ENCODE data around the gene POM121C. TPM values are rescaled to one million over a fixed set of nuclear protein-coding genes. Genes with fewer than 3 reads are reported as not detected.
"Not testable (repeated sequence)": the region's sequence is repeated elsewhere in the genome, so short reads cannot be mapped to it uniquely, and the experiment has no call there.

Gene POM121C
- total RNA-seq, 3 donors from 2014 or later, result 11.4 to 19.0 (median 16.1) TPM

- intact Hi-C loops (cut with DNase I; ENCODE audit: low total_unique reads); H3K27ac ChIP-seq; H3K4me1 ChIP-seq; H3K9me3 ChIP-seq; H3K27me3 ChIP-seq; H3K36me3 ChIP-seq: not testable (repeated sequence)
- peak overlapping the region; percentile 38 to 64 (median 45) for H3K4me3 ChIP-seq
- DNase-seq (ENCODE audit: low spot score in 2 of 2), result peak in 1 of 2 donors; percentile 3
Measured at GRCh38 chr7:75409880-75410822, 75.9 kb downstream of the POM121C start.

- H3K9me3 ChIP-seq; H3K36me3 ChIP-seq; H3K27ac ChIP-seq; DNase-seq (ENCODE audit: low spot score in 2 of 2); intact Hi-C loops (cut with DNase I; ENCODE audit: low total_unique reads); H3K4me1 ChIP-seq; H3K4me3 ChIP-seq; H3K27me3 ChIP-seq: not testable (repeated sequence)
Measured at GRCh38 chr7:75404663-75405062, 81.4 kb downstream of the POM121C start.

GRCh38 chr7:75403455-75404443, 82.3 kb downstream of the POM121C start:
- H3K9me3 ChIP-seq; DNase-seq (ENCODE audit: low spot score in 2 of 2); H3K4me1 ChIP-seq; H3K27ac ChIP-seq; H3K4me3 ChIP-seq; H3K36me3 ChIP-seq; H3K27me3 ChIP-seq; intact Hi-C loops (cut with DNase I; ENCODE audit: low total_unique reads): not testable (repeated sequence)

GRCh38 chr7:75400575-75400974, 85.5 kb downstream of the POM121C start:
- intact Hi-C loops (cut with DNase I; ENCODE audit: low total_unique reads), result not testable (repeated sequence)

GRCh38 chr7:75398771-75399700, 87.1 kb downstream of the POM121C start:
- H3K36me3 ChIP-seq; H3K9me3 ChIP-seq; DNase-seq (ENCODE audit: low spot score in 2 of 2); intact Hi-C loops (cut with DNase I; ENCODE audit: low total_unique reads); H3K4me3 ChIP-seq; H3K4me1 ChIP-seq; H3K27me3 ChIP-seq; H3K27ac ChIP-seq: not testable (repeated sequence)

More at GRCh38 chr7:75400575-75400974, 85.5 kb downstream of the POM121C start:
- not testable (repeated sequence) for H3K27me3 ChIP-seq; H3K36me3 ChIP-seq; H3K27ac ChIP-seq; H3K4me1 ChIP-seq; H3K4me3 ChIP-seq; DNase-seq (ENCODE audit: low spot score in 2 of 2); H3K9me3 ChIP-seq

GRCh38 chr7:75397865-75398264, 88.2 kb downstream of the POM121C start:
- H3K4me3 ChIP-seq; H3K9me3 ChIP-seq; H3K4me1 ChIP-seq; H3K27me3 ChIP-seq; H3K27ac ChIP-seq; intact Hi-C loops (cut with DNase I; ENCODE audit: low total_unique reads); H3K36me3 ChIP-seq; DNase-seq (ENCODE audit: low spot score in 2 of 2): not testable (repeated sequence)

GRCh38 chr7:75395329-75395728, 90.8 kb downstream of the POM121C start, which contains the start of gene TRIM73:
TSS of gene TRIM73 (plus strand) at chr7:75395629. CDS start at chr7:75398934, 3,305 bp downstream.
- H3K36me3 ChIP-seq; H3K27me3 ChIP-seq; DNase-seq (ENCODE audit: low spot score in 2 of 2); intact Hi-C loops (cut with DNase I; ENCODE audit: low total_unique reads); H3K4me1 ChIP-seq; H3K27ac ChIP-seq; H3K4me3 ChIP-seq; H3K9me3 ChIP-seq: not testable (repeated sequence)

GRCh38 chr7:75393194-75393593, 92.9 kb downstream of the POM121C start:
- H3K27ac ChIP-seq; H3K27me3 ChIP-seq; H3K4me3 ChIP-seq; intact Hi-C loops (cut with DNase I; ENCODE audit: low total_unique reads); DNase-seq (ENCODE audit: low spot score in 2 of 2); H3K9me3 ChIP-seq; H3K36me3 ChIP-seq; H3K4me1 ChIP-seq: not testable (repeated sequence)

- H3K27me3 ChIP-seq; H3K4me3 ChIP-seq; H3K9me3 ChIP-seq; DNase-seq (ENCODE audit: low spot score in 2 of 2); H3K4me1 ChIP-seq; H3K27ac ChIP-seq; intact Hi-C loops (cut with DNase I; ENCODE audit: low total_unique reads); H3K36me3 ChIP-seq: not testable (repeated sequence)
Measured at GRCh38 chr7:75374519-75375317, 111.4 kb downstream of the POM121C start.

GRCh38 chr7:75374144-75374518, 112.0 kb downstream of the POM121C start:
- H3K9me3 ChIP-seq; H3K27me3 ChIP-seq; intact Hi-C loops (cut with DNase I; ENCODE audit: low total_unique reads); H3K36me3 ChIP-seq; DNase-seq (ENCODE audit: low spot score in 2 of 2); H3K4me3 ChIP-seq; H3K27ac ChIP-seq; H3K4me1 ChIP-seq: not testable (repeated sequence)

GRCh38 chr7:75367313-75367712, 118.8 kb downstream of the POM121C start:
- H3K4me3 ChIP-seq; DNase-seq (ENCODE audit: low spot score in 2 of 2); H3K27ac ChIP-seq; H3K4me1 ChIP-seq; H3K9me3 ChIP-seq; intact Hi-C loops (cut with DNase I; ENCODE audit: low total_unique reads); H3K27me3 ChIP-seq; H3K36me3 ChIP-seq: not testable (repeated sequence)
